GM12878 (cell line): ENCODE measurements around the gene FOSB. TPM values are rescaled to one million over a fixed set of nuclear protein-coding genes. Genes with fewer than 3 reads are reported as not detected.

Experiments used
- EGR1 ChIP-seq, 2 experiments: IDR thresholded peaks; 1 replicate in 1 of 2; 2 replicates in 1 of 2; pipeline ENCODE4 v1.6.1; 2011 to 2012; ENCODE audit warnings: low read depth in 2 of 2, low read length in 2 of 2, borderline replicate concordance in 1 of 2, mild to moderate bottlenecking in 1 of 2, moderate library complexity in 1 of 2
- FOXM1 ChIP-seq: IDR thresholded peaks from 2 replicates; pipeline ENCODE4 v1.6.1; 2012; ENCODE audit warnings: low read depth, mild to moderate bottlenecking, inconsistent platforms, low read length, moderate library complexity
- GATAD2B ChIP-seq: fragments of 450-650 bp; conservative IDR thresholded peaks from 2 replicates; pipeline ENCODE4 v1.6.1; 2017; ENCODE audit warnings: low read depth, mild to moderate bottlenecking, moderate library complexity
- HCFC1 ChIP-seq: fragments of 150-350 bp; IDR thresholded peaks from 2 replicates; pipeline ENCODE4 v1.6.1; 2014; ENCODE audit warnings: low read length
- JUND ChIP-seq: IDR thresholded peaks from 2 replicates; pipeline ENCODE4 v1.6.1; 2012; ENCODE audit warnings: low read depth, mild to moderate bottlenecking, low read length, improper control_type of control experiment, moderate library complexity
- KAT2A ChIP-seq: conservative IDR thresholded peaks from 2 replicates; pipeline ENCODE4 v1.6.1; 2011; ENCODE audit warnings: low read depth, low read length; ENCODE audit not compliant: control insufficient read depth
- KDM1A ChIP-seq: fragments of 200-600 bp; sonication (generic); IDR thresholded peaks from 2 replicates; pipeline ENCODE4 v1.6.1; 2016; ENCODE audit warnings: borderline replicate concordance
- MTA3 ChIP-seq: IDR thresholded peaks from 2 replicates; pipeline ENCODE4 v1.6.1; 2012; ENCODE audit warnings: low read length, inconsistent platforms, borderline replicate concordance
- MYC ChIP-seq: IDR thresholded peaks from 2 replicates; pipeline ENCODE4 v1.6.1; 2011; ENCODE audit warnings: mild to moderate bottlenecking, low read length, moderate library complexity, inconsistent platforms; ENCODE audit not compliant: insufficient read depth, insufficient replicate concordance, insufficient read length, severe bottlenecking
- NFIC ChIP-seq: IDR thresholded peaks from 2 replicates; pipeline ENCODE4 v1.6.1; 2012; ENCODE audit warnings: low read depth, mild to moderate bottlenecking, inconsistent platforms, low read length, moderate library complexity
- NFYA ChIP-seq: IDR thresholded peaks from 2 replicates; pipeline ENCODE4 v1.6.1; 2011; ENCODE audit warnings: low read depth, mild to moderate bottlenecking, low read length, improper control_type of control experiment, borderline replicate concordance
- NKRF ChIP-seq: fragments of 450-650 bp; conservative IDR thresholded peaks from 2 replicates; pipeline ENCODE4 v1.6.1; 2017; ENCODE audit warnings: mild to moderate bottlenecking, moderate library complexity
- NR2C2 ChIP-seq: IDR thresholded peaks from 2 replicates; pipeline ENCODE4 v1.6.1; 2011; ENCODE audit warnings: borderline replicate concordance, low read depth; ENCODE audit not compliant: control insufficient read depth, insufficient read length
- NR2F1 ChIP-seq: fragments of 450-650 bp; conservative IDR thresholded peaks from 2 replicates; pipeline ENCODE4 v1.6.1; 2017; ENCODE audit warnings: mild to moderate bottlenecking
- RFX5 ChIP-seq: IDR thresholded peaks from 2 replicates; pipeline ENCODE4 v1.6.1; 2011; ENCODE audit warnings: low read depth, low read length, improper control_type of control experiment
- SMARCA5 ChIP-seq: fragments of 450-650 bp; IDR thresholded peaks from 2 replicates; pipeline ENCODE4 v1.6.1; 2017; ENCODE audit warnings: mild to moderate bottlenecking
- SMC3 ChIP-seq: IDR thresholded peaks from 2 replicates; pipeline ENCODE4 v1.6.1; 2011; ENCODE audit warnings: low read length, improper control_type of control experiment, borderline replicate concordance
- TBL1XR1 ChIP-seq: IDR thresholded peaks from 2 replicates; pipeline ENCODE4 v1.6.1; 2012; ENCODE audit warnings: low read depth, low read length, improper control_type of control experiment
- YY1 ChIP-seq: IDR thresholded peaks from 2 replicates; pipeline ENCODE4 v1.6.1; 2011; ENCODE audit warnings: low read depth, mild to moderate bottlenecking, low read length
- ZBTB40 ChIP-seq: fragments of 450-650 bp; IDR thresholded peaks from 2 replicates; pipeline ENCODE4 v1.6.1; 2016; ENCODE audit warnings: mild to moderate bottlenecking, moderate library complexity, borderline replicate concordance
- ZNF207 ChIP-seq: fragments of 450-650 bp; IDR thresholded peaks from 2 replicates; pipeline ENCODE4 v1.6.1; 2014; ENCODE audit warnings: antibody characterized with exemption, mild to moderate bottlenecking, borderline replicate concordance
- polyA plus RNA-seq, 11 experiments: library from polyadenylated mRNA; depleted of rRNA in 4 of 11; unstranded in 6 of 11; stranded (reverse) in 5 of 11; fragments of >200 nt; fragmentation: Nextera tagmentation in 4 of 11; fragmentation: Illumina TruSeq in 1 of 11; extraction: Ambion mirVana in 4 of 11; extraction: Trizol in 1 of 11; gene quantifications; 1 replicate in 1 of 11; 2 replicates in 10 of 11; pipeline versions ENCODE4 v1.2.1 to v1.2.3, GENCODE V29; 2011 to 2016; ENCODE audit warnings: inconsistent platforms in 2 of 11, missing spikeins in 2 of 11, low read depth in 1 of 11
- total RNA-seq, 4 experiments: library from RNA; depleted of rRNA in 3 of 4; stranded (reverse); fragments of >200 nt in 3 of 4; fragmentation: Illumina TruSeq in 1 of 4; extraction: Trizol in 1 of 4; gene quantifications; 2 replicates each; pipeline versions ENCODE4 v1.2.1 to v1.2.3, GENCODE V29; 2013 to 2021
- TF ChIP-seq, protein P1 (sequence below): fragments of 450-650 bp; IDR thresholded peaks from 2 replicates; pipeline ENCODE4 v1.6.1; 2017; ENCODE audit warnings: borderline replicate concordance

The FOSB gene
- total and polyA plus RNA-seq, 10 of the 15 experiments (the other 5 are each of a cell fraction or from before 2014, with no cell fraction given) = 0.06 to 0.56 (median 0.26) TPM

DNA sequence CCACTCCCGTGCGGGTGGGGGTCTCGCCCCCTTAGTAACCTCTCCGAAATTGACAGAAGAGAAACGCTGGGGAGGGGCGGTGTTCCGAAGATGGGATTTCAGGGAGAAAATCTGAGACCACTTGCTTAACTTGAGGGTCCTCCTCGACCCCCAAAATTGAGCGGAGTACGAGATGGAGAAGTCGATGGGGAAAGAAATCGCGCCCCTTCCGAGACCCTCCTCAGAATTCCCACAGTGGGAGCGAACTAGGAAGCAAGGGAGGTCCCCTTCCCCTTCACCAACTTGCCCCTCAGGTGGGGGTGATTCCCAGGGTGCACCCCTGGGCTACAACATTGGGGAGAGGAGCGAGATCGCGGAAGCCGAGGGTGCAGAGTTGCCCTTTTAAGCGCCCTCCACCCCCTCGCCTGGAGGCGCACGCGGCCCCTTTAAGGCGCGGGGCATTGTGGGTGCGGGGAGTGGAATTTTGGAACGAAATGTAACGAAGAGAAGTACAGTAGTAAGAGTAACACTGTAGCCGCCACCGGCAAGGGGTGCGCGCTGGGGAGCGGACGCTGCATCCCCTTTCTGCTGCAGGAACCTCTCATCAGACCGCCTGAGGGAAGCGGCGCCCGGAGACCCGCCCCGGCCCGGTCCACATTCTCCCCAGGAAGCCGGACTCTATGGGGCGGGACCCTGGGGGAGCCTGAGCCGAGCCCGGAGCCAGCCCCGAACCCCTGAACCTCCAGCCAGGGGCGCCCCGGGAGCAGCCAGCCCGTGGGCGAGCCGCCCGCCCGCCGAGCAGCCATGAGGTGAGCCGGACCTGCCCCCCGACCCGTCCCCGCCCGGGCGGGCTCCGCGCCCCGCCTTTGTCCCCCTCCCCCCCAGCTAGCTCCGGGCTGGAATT is 39.4 kb downstream of the FOSB start, which contains the start of gene VASP (continued):
- peak; percentile 61; the same call in 1 of the 2 replicates for TF ChIP-seq YY1
- TF ChIP-seq, protein P1, sequence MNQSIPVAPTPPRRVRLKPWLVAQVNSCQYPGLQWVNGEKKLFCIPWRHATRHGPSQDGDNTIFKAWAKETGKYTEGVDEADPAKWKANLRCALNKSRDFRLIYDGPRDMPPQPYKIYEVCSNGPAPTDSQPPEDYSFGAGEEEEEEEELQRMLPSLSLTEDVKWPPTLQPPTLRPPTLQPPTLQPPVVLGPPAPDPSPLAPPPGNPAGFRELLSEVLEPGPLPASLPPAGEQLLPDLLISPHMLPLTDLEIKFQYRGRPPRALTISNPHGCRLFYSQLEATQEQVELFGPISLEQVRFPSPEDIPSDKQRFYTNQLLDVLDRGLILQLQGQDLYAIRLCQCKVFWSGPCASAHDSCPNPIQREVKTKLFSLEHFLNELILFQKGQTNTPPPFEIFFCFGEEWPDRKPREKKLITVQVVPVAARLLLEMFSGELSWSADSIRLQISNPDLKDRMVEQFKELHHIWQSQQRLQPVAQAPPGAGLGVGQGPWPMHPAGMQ = no peak
- TF ChIP-seq MYC = peak; percentile 51
- 0 out of 2 replicates have a peak, but pooled peaks have one; percentile 25 for TF ChIP-seq MTA3
- 0 out of 2 replicates have a peak, but pooled peaks have one; percentile 17 for TF ChIP-seq RFX5
- peak; percentile 89 for TF ChIP-seq NKRF
- peak; percentile 32; the same call in 1 of the 2 replicates for TF ChIP-seq TBL1XR1
- TF ChIP-seq FOXM1 = no peak
- TF ChIP-seq KDM1A = no peak
- peak; percentile 93 for TF ChIP-seq ZNF207
- TF ChIP-seq NFYA = no peak
- TF ChIP-seq NR2C2 = no peak
- peak; percentile 55; the same call in 1 of the 2 replicates for TF ChIP-seq HCFC1
- TF ChIP-seq SMC3 = no peak
- TF ChIP-seq NR2F1 = peak; percentile 39
- TF ChIP-seq NFIC = no peak
- peak; percentile 45; the same call in 1 of the 2 replicates for TF ChIP-seq SMARCA5
- TF ChIP-seq GATAD2B = peak; percentile 54; the same call in 1 of the 2 replicates
- no peak for TF ChIP-seq ZBTB40
- peak in 1 of 2 experiments; percentile 92; a peak in 2 of 3 replicates for TF ChIP-seq EGR1 (IDR thresholded peaks at IDR 0.05; ENCODE audit: borderline replicate concordance in 1 of 2, low read depth in 2 of 2, low read length in 2 of 2)
- no peak; the same call in 1 of the 2 replicates for TF ChIP-seq KAT2A
- TF ChIP-seq JUND = peak; percentile 28; the same call in 1 of the 2 replicates
